AG09319 (cell line): ENCODE data around the gene CACNB2.
"Not testable (repeated sequence)": the region's sequence is repeated elsewhere in the genome, so short reads cannot be mapped to it uniquely, and the experiment has no call there.

Experiments used
- DNase-seq: peaks from one replicate; pipeline ENCODE4 v3.0.0-alpha.2; 2010; ENCODE audit warnings: low read depth; ENCODE audit errors: extremely low read depth
- TF ChIP-seq, protein P1 (sequence below): IDR thresholded peaks from 2 replicates; pipeline ENCODE4 v1.5.1; 2011; ENCODE audit warnings: low read depth, mild to moderate bottlenecking, inconsistent platforms, low read length, moderate library complexity

Gene CACNB2

DNA sequence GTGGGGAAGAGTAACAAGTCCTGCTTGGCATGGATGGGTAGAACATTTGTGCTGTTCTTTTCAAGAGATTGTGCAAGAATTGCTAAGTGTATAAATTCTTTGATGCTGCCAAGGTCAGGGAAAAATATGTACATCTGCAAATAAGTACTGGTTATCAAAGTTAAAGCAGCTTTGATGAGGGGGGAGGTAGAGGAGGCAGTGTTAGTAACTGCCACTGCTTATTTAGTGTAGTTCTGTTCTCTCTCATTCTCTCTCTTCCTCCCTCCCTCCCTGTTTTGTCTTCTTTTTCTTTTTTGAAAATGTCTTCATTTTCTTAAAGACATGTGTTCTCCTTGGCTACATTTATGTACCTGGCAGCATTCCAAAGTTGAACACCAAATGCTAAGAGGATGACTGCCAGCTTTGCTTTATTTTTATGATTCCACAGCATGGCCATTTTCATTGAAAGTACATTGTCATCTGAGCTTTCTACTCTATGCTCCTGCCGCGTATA is 18.6 kb downstream of the CACNB2 start:
- peak; percentile 15 for DNase-seq
- TF ChIP-seq, protein P1, sequence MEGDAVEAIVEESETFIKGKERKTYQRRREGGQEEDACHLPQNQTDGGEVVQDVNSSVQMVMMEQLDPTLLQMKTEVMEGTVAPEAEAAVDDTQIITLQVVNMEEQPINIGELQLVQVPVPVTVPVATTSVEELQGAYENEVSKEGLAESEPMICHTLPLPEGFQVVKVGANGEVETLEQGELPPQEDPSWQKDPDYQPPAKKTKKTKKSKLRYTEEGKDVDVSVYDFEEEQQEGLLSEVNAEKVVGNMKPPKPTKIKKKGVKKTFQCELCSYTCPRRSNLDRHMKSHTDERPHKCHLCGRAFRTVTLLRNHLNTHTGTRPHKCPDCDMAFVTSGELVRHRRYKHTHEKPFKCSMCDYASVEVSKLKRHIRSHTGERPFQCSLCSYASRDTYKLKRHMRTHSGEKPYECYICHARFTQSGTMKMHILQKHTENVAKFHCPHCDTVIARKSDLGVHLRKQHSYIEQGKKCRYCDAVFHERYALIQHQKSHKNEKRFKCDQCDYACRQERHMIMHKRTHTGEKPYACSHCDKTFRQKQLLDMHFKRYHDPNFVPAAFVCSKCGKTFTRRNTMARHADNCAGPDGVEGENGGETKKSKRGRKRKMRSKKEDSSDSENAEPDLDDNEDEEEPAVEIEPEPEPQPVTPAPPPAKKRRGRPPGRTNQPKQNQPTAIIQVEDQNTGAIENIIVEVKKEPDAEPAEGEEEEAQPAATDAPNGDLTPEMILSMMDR = no peak

DNA sequence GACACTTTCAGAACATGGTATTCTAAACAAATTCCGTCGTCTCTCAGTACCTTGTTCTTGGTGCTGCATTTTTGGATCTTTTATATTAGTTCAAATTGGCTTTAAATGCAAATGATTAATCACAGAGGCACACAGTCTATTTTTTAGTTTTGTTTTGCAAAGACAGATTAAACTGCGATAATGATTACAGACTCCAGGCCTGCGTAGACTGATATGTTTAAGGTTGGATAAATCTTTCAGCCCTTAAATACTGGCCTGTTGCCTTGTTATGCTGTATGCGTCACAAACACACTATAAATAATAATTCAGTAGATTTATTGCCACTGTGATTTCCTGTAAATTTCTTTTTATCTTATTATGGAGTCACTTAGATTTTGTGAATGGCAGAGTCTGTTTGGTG is 19.3 kb downstream of the CACNB2 start:
- no peak for DNase-seq
- TF ChIP-seq, protein P1 = no peak

DNA sequence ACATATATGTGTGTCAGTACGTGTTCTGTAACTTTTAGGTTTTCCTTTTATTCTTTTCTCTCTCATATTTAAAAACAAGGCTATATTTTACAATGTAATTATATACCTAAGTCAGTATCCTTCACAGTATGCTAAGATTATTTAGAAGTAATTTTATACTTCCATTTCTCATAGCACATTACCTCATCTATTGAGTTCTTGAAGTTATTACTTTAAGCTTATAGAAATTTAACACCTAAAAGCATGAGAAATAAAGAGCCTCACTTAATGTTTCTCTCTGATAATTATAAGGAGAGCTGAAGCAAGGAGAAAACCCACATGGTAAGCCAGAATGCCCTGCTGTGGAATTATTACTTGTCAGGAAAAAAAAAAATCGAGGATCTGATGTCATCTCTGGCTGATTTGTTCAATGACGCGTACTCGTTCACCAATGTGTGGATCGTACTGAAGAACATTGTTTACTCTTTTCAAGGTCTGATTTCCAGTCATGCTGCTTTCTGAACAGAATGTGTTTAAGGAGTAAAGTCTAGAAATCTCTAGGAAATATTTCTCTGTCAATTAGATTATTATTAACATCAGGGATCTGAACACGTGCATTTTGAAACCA is 21.9 kb downstream of the CACNB2 start:
- no peak for DNase-seq
- TF ChIP-seq, protein P1 = no peak

DNA sequence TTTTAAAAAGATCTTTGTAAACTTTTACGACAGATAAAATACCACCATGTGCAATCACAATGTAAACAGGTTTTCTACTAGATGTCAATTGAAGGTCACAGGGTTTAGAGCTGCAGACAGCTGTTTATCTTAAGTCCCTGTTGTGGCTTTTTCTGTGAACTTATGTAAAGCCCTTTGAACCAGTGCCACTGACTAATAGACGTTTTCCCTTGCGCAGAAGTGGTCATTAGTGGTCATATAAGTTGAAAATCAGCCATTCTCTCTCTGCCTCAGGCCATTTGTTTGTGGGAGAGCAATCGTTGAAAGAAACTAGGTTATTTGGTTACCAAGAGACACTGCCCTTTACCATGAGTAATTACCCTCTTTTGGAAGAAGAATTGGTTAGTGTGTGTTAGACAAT is 23.9 kb downstream of the CACNB2 start:
- TF ChIP-seq, protein P1 = no peak

DNA sequence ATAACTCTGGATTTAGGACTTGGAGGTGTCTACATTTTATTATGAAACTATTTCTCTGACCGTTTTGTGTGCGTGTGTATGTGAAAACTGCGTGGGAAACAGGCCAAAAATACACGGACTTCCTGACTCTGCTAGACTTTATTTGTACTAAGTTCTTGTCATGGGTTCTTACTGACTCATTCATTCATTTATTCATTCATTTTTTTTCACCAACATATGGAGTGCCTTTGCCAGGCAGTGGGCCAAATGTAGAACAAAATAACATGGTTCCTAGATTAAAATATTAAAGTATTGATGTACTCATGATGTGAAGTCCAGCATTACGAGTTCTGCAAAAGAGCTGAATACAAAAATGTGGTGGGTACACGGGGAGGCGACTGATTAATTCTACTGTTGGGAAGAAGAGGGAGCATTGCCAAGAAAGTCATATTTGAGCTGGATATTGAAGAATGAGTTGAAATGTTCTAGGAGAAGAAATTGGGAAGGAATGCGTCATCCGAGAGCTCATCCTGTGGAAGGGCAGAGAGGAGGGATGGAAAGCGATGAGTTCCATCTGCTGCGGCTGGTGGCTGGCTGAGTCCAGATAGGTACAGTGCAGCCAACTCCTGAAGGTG is 24.6 kb downstream of the CACNB2 start:
- peak; percentile 68 for DNase-seq
- TF ChIP-seq, protein P1 = no peak

More for the DNA sequence above, 23.9 kb downstream of the CACNB2 start:
- DNase-seq = peak; percentile 69

DNA sequence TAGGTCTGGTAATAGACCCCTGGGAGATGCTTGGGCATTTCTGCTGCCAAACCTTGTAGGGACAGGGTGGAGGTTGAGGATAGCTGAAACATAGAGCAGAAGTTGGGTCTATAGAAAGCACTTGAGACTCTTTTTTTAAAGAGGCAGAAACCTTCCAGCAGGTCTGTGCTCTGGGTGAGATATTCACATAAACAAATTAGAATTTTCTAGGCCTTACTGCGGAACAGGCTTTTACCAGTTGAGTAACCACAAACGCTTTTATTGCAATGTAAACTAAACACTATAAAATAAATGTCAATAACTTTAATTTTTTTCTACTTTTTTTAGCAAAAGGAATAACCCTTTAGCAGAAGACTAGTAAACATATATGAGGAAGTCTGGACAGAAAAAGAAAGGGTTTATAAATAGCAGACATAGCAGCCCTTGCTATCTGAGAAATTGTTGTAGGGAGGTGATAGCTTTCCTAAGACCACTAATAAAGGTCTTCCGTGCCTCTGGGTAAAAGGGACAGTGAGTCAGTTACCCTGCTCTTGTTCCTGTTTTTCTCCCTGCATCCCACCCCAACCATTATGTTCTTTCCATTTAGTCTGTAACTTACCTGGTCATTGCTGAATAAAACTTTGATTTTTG is 38.7 kb downstream of the CACNB2 start:
- TF ChIP-seq, protein P1 = no peak
- no peak for DNase-seq

DNA sequence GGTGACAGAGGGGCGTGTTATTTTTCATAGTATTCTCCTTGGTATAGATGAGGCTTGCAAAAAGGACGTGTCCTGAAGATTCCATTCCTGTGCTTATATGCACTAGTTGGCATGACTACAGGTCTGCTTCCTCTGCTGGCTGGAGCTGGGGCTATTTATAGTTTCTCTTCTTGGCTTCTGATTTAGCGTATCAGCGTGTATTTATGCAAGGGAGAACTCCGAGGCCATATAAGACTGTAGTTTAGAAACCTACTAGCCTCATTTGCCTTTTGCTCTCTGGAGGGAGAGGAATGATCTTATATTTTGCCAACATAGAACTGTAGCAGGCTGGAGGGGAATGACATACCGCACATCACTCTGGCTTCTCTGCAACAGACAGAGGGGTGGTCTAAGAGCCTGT is 39.7 kb downstream of the CACNB2 start:
- TF ChIP-seq, protein P1 = no peak
- peak; percentile 38 for DNase-seq

DNA sequence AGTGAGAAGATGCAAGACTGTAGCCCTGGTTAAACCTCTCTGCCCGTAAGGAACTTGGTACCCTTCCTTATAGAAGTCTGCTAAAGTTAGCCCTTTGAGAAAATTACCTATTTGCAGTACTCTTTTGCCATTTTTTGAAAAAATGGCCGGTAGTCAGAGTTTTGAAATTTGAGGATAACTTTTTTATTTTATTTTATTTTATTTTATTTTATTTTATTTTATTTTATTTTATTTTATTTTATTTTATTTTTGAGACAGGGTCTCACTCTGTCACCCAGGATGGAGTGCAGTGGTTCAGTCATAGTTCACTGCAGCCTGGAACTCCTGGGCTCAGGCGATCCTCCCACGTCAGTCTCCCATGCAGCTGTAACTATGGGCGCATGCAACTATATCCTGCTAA is 41.2 kb downstream of the CACNB2 start:
- DNase-seq = not testable (repeated sequence)
